ENCODE data around the gene TXN2. TPM values are rescaled to one million over a fixed set of nuclear protein-coding genes. Genes with fewer than 3 reads are reported as not detected.
"Not testable (repeated sequence)": the region's sequence is repeated elsewhere in the genome, so short reads cannot be mapped to it uniquely, and the experiment has no call there.

The TXN2 gene
- total RNA-seq, 2 experiments from 2014 or later = 117 to 124 TPM

- POLR2A ChIA-PET = interaction anchor here (0.5 kb wide), 2 partner anchors 9 to 11 kb away, joined by 3 to 4 read pairs; no protein-coding TSS in a partner anchor
- CTCF ChIA-PET = interaction anchor here (1.3 kb wide), 1 partner anchor 19 kb away, joined by 4 read pairs; no protein-coding TSS in a partner anchor
Observed at GRCh38 chr22:36443198-36443770, 38.2 kb downstream of the TXN2 start.

- ChIA-PET POLR2A (interaction anchor here (0.5 kb wide), 2 partner anchors 9 to 12 kb away, joined by 3 to 4 read pairs; no protein-coding TSS in a partner anchor), CTCF (interaction anchor here (1.3 kb wide), 1 partner anchor 18 kb away, joined by 4 read pairs; no protein-coding TSS in a partner anchor)
Observed at GRCh38 chr22:36442506-36443197, 38.8 kb downstream of the TXN2 start.

GRCh38 chr22:36440429-36441002 is 40.9 kb downstream of the TXN2 start:
- ChIA-PET POLR2A (no interaction called here), CTCF (interaction anchor here (0.7 kb wide), 2 partner anchors 56 to 1296 kb away, joined by 3 read pairs; no protein-coding TSS in a partner anchor)

- POLR2A ChIA-PET = no interaction called here
Observed at GRCh38 chr22:36439481-36440271, 41.8 kb downstream of the TXN2 start.

GRCh38 chr22:36435516-36436415 is 45.7 kb downstream of the TXN2 start:
- ChIA-PET POLR2A (interaction anchor here (1.1 to 1.2 kb wide), 2 partner anchors 48 to 103 kb away, joined by 3 to 4 read pairs; partner anchors contain the start of gene MYH9), CTCF (interaction anchor here (0.8 to 1.6 kb wide), 5 partner anchors 15 to 104 kb away, joined by 3 to 4 read pairs (median 3); no protein-coding TSS in a partner anchor)

More at GRCh38 chr22:36439481-36440271, 41.8 kb downstream of the TXN2 start:
- CTCF ChIA-PET = interaction anchor here (0.5 to 0.7 kb wide), 2 partner anchors 12 to 55 kb away, joined by 3 read pairs; no protein-coding TSS in a partner anchor

GRCh38 chr22:36433318-36434231 is 47.9 kb downstream of the TXN2 start:
- ChIA-PET POLR2A (interaction anchor here (0.5 kb wide), 1 partner anchor 21 kb away, joined by 4 read pairs; no protein-coding TSS in a partner anchor), CTCF (no interaction called here)

- ChIA-PET POLR2A (interaction anchor here (0.5 kb wide), 1 partner anchor 21 kb away, joined by 4 read pairs; no protein-coding TSS in a partner anchor), CTCF (interaction anchor here (0.6 kb wide), 1 partner anchor 26 kb away, joined by 3 read pairs; no protein-coding TSS in a partner anchor)
Observed at GRCh38 chr22:36432592-36433317, 48.7 kb downstream of the TXN2 start.

- ChIA-PET POLR2A (no interaction called here), CTCF (no interaction called here)
Observed at GRCh38 chr22:36431977-36432376, 49.5 kb downstream of the TXN2 start.

GRCh38 chr22:36430863-36431262 is 50.6 kb downstream of the TXN2 start:
- ChIA-PET POLR2A (no interaction called here), CTCF (no interaction called here)

GRCh38 chr22:36427952-36428351 is 53.5 kb downstream of the TXN2 start:
- ChIA-PET POLR2A (interaction anchor here (0.7 kb wide), 1 partner anchor 13 kb away, joined by 7 read pairs; no protein-coding TSS in a partner anchor), CTCF (interaction anchor here (0.7 kb wide), 1 partner anchor 12 kb away, joined by 3 read pairs; no protein-coding TSS in a partner anchor)

GRCh38 chr22:36425977-36426523 is 55.4 kb downstream of the TXN2 start:
- CTCF ChIA-PET = interaction anchor here (0.8 kb wide), 1 partner anchor 12 kb away, joined by 3 read pairs; no protein-coding TSS in a partner anchor
- POLR2A ChIA-PET = no interaction called here

- CTCF ChIA-PET = interaction anchor here (0.6 to 1.2 kb wide), 3 partner anchors 10 to 55 kb away, joined by 3 to 4 read pairs (median 4); no protein-coding TSS in a partner anchor
- POLR2A ChIA-PET = interaction anchor here (0.6 to 0.7 kb wide), 2 partner anchors 37 to 56 kb away, joined by 3 to 6 read pairs; partner anchors contain the start of gene MYH9
Observed at GRCh38 chr22:36424901-36425579, 56.4 kb downstream of the TXN2 start.

GRCh38 chr22:36424466-36424865 is 57.0 kb downstream of the TXN2 start:
- CTCF ChIA-PET = interaction anchor here (0.6 to 1.2 kb wide), 2 partner anchors 17 to 18 kb away, joined by 3 to 4 read pairs; no protein-coding TSS in a partner anchor
- POLR2A ChIA-PET = not testable (repeated sequence)

- CTCF ChIA-PET = interaction anchor here (0.6 to 1.2 kb wide), 2 partner anchors 16 to 19 kb away, joined by 3 to 4 read pairs; no protein-coding TSS in a partner anchor
- POLR2A ChIA-PET = no interaction called here
Observed at GRCh38 chr22:36423461-36424404, 57.7 kb downstream of the TXN2 start.
